Measurements from ENCODE around the gene PIEZO1.

- TF ChIP-seq POLR2A (IDR thresholded peaks at IDR 0.05) (no peak), CTCF (IDR thresholded peaks at IDR 0.05) (no peak)
These were observed 22.2 kb upstream of the PIEZO1 start for GRCh38 chr16:88807142-88807625.

Measured in heart left ventricle (tissue), 13 donors.